PC-3 (cell line): ENCODE data around the gene RSPRY1.

Experiments
- EZH2 ChIP-seq: fragments of 300-600 bp; sonication (generic); IDR thresholded peaks from one replicate; pipeline ENCODE4 v1.6.1; 2017; ENCODE audit warnings: antibody characterized with exemption, mild to moderate bottlenecking, low read length; ENCODE audit not compliant: unreplicated experiment
- TF ChIP-seq, protein P1 (sequence below): fragments of 300-600 bp; sonication (generic); conservative IDR thresholded peaks from 2 replicates; pipeline ENCODE4 v1.5.1; 2017; ENCODE audit warnings: antibody characterized with exemption, low read depth, mild to moderate bottlenecking, low read length

GRCh38 chr16:57203451-57203850, 17.3 kb downstream of the RSPRY1 start:
- TF ChIP-seq, protein P1, sequence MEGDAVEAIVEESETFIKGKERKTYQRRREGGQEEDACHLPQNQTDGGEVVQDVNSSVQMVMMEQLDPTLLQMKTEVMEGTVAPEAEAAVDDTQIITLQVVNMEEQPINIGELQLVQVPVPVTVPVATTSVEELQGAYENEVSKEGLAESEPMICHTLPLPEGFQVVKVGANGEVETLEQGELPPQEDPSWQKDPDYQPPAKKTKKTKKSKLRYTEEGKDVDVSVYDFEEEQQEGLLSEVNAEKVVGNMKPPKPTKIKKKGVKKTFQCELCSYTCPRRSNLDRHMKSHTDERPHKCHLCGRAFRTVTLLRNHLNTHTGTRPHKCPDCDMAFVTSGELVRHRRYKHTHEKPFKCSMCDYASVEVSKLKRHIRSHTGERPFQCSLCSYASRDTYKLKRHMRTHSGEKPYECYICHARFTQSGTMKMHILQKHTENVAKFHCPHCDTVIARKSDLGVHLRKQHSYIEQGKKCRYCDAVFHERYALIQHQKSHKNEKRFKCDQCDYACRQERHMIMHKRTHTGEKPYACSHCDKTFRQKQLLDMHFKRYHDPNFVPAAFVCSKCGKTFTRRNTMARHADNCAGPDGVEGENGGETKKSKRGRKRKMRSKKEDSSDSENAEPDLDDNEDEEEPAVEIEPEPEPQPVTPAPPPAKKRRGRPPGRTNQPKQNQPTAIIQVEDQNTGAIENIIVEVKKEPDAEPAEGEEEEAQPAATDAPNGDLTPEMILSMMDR, result no peak
- TF ChIP-seq EZH2, result no peak
